Activated CD8-positive, alpha-beta memory T cell treated with anti-CD3 and anti-CD28 coated beads for 36 hours (primary cell): ENCODE results near the gene ZNF470. TPM values are rescaled to one million over a fixed set of nuclear protein-coding genes. Genes with fewer than 3 reads are reported as not detected.

Source experiments
- CTCF ChIA-PET: fragments of 350-600 bp; sonication (Branson Sonifier 250); formaldehyde crosslinking; loops from one replicate; lab custom pipeline; 2021; ENCODE audit warnings: antibody characterized with exemption; lab: Charles Lee
- POLR2A ChIA-PET: fragments of 350-600 bp; sonication (Branson Sonifier 250); formaldehyde crosslinking; loops from one replicate; lab custom pipeline; 2021; ENCODE audit warnings: antibody characterized with exemption; lab: Charles Lee
- total RNA-seq, 2 experiments: library from RNA; stranded (reverse); gene quantifications; one replicate each; pipeline ENCODE4 v1.2.3, GENCODE V29; 2021

Gene ZNF470
- 1 to 10 TPM; 2.6 to 2.9 TPM for total RNA-seq

- POLR2A ChIA-PET: no interaction called here
- CTCF ChIA-PET: no interaction called here
Observed at GRCh38 chr19:56567274-56568120, at the start of gene ZNF470. Gene ZNF470, plus strand, starts transcription at chr19:56567468. Its CDS starts 2,844 bp downstream, at chr19:56570312.

GRCh38 chr19:56525214-56525860 lies 41.9 kb upstream of the ZNF470 start:
- ChIA-PET CTCF (no interaction called here), POLR2A (no interaction called here)

GRCh38 chr19:56537442-56537841 lies 29.8 kb upstream of the ZNF470 start:
- ChIA-PET POLR2A (no interaction called here), CTCF (no interaction called here)

GRCh38 chr19:56538254-56538760 lies 29.0 kb upstream of the ZNF470 start:
- ChIA-PET POLR2A (interaction anchor here (0.9 kb wide), 1 partner anchor 31 kb away, joined by 3 read pairs; the partner anchor contains the start of gene ZNF471), CTCF (no interaction called here)

GRCh38 chr19:56538761-56539263 lies 28.5 kb upstream of the ZNF470 start, which contains the start of gene ZFP28:
Gene ZFP28, plus strand, starts transcription at chr19:56538948. Its CDS starts 71 bp downstream, at chr19:56539019.
- ChIA-PET CTCF (no interaction called here), POLR2A (interaction anchor here (0.9 kb wide), 1 partner anchor 31 kb away, joined by 3 read pairs; the partner anchor contains the start of gene ZNF471)

GRCh38 chr19:56543776-56544175 lies 23.5 kb upstream of the ZNF470 start:
- POLR2A ChIA-PET: no interaction called here
- CTCF ChIA-PET: no interaction called here

- POLR2A ChIA-PET: no interaction called here
- CTCF ChIA-PET: no interaction called here
Observed at GRCh38 chr19:56547535-56547934, 19.7 kb upstream of the ZNF470 start.

GRCh38 chr19:56554272-56554869 lies 12.9 kb upstream of the ZNF470 start:
- ChIA-PET POLR2A (no interaction called here), CTCF (no interaction called here)

GRCh38 chr19:56562766-56563165 lies 4.5 kb upstream of the ZNF470 start:
- CTCF ChIA-PET: no interaction called here
- POLR2A ChIA-PET: no interaction called here

GRCh38 chr19:56566904-56567273 lies 379 bp upstream of the ZNF470 start:
- ChIA-PET POLR2A (no interaction called here), CTCF (no interaction called here)

- CTCF ChIA-PET: no interaction called here
- POLR2A ChIA-PET: no interaction called here
Observed at GRCh38 chr19:56572589-56572988, 5.3 kb downstream of the ZNF470 start.

- ChIA-PET CTCF (no interaction called here), POLR2A (no interaction called here)
Observed at GRCh38 chr19:56573914-56574313, 6.6 kb downstream of the ZNF470 start.

GRCh38 chr19:56577719-56578602 lies 10.7 kb downstream of the ZNF470 start:
- POLR2A ChIA-PET: no interaction called here
- CTCF ChIA-PET: no interaction called here

- CTCF ChIA-PET: interaction anchor here (0.6 kb wide), 1 partner anchor 200 kb away, joined by 3 read pairs; no protein-coding TSS in a partner anchor
- POLR2A ChIA-PET: no interaction called here
Observed at GRCh38 chr19:56594446-56594782, 27.1 kb downstream of the ZNF470 start.

GRCh38 chr19:56594783-56595547 lies 27.7 kb downstream of the ZNF470 start, which contains the start of gene ZNF71:
Gene ZNF71, plus strand, starts transcription at chr19:56595302. Its CDS starts 6,257 bp downstream, at chr19:56601559.
- ChIA-PET POLR2A (interaction anchor here (0.7 kb wide), 1 partner anchor 151 kb away, joined by 3 read pairs; no protein-coding TSS in a partner anchor), CTCF (interaction anchor here (0.6 kb wide), 1 partner anchor 200 kb away, joined by 3 read pairs; no protein-coding TSS in a partner anchor)

- CTCF ChIA-PET: no interaction called here
- POLR2A ChIA-PET: interaction anchor here (0.7 kb wide), 1 partner anchor 152 kb away, joined by 3 read pairs; no protein-coding TSS in a partner anchor
Observed at GRCh38 chr19:56595548-56595899, 28.3 kb downstream of the ZNF470 start.

GRCh38 chr19:56596676-56597075 lies 29.4 kb downstream of the ZNF470 start:
- POLR2A ChIA-PET: no interaction called here
- CTCF ChIA-PET: no interaction called here

- CTCF ChIA-PET: no interaction called here
- POLR2A ChIA-PET: no interaction called here
Observed at GRCh38 chr19:56597696-56598095, 30.4 kb downstream of the ZNF470 start.
